DOHH2 (cell line): ENCODE measurements around the gene ETHE1.

ENCODE experiments used
- EZH2phosphoT487 ChIP-seq: fragments of 200-600 bp; sonication (generic); IDR thresholded peaks from 2 replicates; pipeline ENCODE4 v1.6.1; 2017; ENCODE audit warnings: borderline replicate concordance, mild to moderate bottlenecking, antibody characterized with exemption, low read length, moderate library complexity, mixed read lengths
- TF ChIP-seq, protein P1 (sequence below): fragments of 200-600 bp; sonication (generic); IDR thresholded peaks from one replicate; pipeline ENCODE4 v1.5.1; 2014; ENCODE audit warnings: antibody characterized with exemption, mild to moderate bottlenecking, low read depth, low read length; ENCODE audit not compliant: poor library complexity, severe bottlenecking

DNA sequence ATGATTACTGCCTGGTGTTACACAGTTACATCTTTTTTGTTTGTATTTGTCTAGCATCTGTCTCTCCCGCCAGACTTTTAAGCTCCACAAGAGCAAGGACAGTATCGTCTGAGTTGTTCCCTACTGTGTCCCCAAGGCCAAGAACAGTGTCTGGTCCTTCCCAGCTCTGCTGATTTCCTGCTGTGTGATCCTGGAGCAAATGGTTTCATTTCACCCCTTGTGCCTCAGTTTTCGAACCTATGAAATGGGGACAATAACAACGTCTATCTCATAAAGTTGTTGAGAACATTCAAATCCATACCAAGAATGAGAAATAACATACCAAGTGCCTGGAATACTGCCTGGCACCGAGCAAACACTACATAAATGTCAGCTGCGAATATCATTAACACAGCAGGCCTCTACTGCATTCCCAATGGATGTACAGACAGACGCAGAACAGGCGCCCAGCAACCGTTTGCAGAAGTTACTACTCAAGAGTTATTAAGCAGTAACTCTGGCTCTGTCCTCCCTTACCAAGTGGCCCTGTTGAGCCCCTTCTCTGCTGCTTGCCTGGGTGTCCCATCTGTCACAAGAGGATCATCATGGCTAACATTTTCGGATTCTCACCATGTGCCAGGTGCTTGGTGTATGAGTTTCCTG, 36.9 kb upstream of the ETHE1 start:
- TF ChIP-seq, protein P1, sequence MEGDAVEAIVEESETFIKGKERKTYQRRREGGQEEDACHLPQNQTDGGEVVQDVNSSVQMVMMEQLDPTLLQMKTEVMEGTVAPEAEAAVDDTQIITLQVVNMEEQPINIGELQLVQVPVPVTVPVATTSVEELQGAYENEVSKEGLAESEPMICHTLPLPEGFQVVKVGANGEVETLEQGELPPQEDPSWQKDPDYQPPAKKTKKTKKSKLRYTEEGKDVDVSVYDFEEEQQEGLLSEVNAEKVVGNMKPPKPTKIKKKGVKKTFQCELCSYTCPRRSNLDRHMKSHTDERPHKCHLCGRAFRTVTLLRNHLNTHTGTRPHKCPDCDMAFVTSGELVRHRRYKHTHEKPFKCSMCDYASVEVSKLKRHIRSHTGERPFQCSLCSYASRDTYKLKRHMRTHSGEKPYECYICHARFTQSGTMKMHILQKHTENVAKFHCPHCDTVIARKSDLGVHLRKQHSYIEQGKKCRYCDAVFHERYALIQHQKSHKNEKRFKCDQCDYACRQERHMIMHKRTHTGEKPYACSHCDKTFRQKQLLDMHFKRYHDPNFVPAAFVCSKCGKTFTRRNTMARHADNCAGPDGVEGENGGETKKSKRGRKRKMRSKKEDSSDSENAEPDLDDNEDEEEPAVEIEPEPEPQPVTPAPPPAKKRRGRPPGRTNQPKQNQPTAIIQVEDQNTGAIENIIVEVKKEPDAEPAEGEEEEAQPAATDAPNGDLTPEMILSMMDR: no peak
- no peak for TF ChIP-seq EZH2phosphoT487
